ENCODE results near the gene SMIM1. TPM values are rescaled to one million over a fixed set of nuclear protein-coding genes. Genes with fewer than 3 reads are reported as not detected.

The SMIM1 gene
- total RNA-seq, 1 experiment from 2014 or later: 0.26 TPM

DNA sequence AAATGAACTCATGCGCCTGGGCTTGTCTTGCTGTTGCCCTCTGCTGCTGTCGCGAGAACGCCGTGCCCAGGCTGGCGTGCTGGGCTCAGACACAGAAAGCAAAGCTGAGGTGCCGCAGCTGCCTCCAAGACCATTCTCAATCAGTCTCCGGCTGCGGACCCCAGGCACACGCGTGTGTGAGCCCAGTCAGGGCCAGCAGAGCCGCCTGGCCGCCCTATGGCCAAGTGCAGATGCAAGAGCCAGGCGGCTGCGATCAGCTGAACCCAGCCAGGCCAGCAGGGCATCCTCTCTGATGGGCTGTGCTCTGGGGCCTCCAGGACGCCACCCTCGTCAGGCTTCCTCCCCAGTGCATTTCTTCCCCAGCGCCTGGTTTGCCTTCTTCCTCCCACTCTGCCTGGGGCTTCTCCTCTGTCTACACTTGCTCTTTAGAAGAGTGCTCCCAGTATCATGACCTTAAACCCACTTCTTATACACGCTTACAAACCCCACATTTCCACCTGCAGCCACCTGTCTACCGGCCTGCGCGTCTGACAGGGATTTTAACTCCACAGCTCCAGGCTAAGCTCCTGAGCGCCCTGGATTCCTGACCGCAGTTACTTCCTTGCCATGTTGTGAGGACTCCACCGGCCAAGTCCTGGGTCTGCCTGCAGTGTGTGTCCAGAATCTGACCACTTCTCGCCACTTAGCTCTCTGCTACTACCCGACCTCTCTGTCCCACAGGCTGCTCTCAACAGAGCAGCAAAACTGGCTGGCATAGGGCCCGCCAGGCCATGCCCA is 45.5 kb downstream of the SMIM1 start:
- DNase-seq (ENCODE audit: low read depth): no peak

DNA sequence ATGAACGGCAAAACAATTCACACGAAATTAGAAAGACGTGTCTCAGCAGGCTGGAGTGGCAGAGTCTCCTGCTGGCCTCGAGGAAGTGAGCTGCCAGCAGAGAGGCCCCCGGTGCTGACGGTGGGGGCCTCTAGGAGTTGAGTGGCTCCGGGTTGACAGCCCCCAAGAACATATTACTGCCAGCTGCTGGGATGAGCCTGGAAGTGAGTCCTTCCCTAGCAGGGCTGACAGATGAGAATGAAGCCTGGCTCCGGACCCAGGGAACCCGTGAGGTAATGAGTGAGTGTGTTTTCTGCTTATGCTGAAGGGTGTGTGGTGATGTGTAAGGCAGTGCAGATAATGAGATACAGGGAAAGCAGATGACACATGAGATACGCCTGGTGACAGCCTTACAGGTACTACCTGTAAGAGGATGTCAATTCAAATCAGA is 47.2 kb downstream of the SMIM1 start:
- no peak for DNase-seq (ENCODE audit: low read depth)

GRCh38 chr1:3820316-3820715 is 47.8 kb downstream of the SMIM1 start:
- no peak for DNase-seq (ENCODE audit: low read depth)

- no peak for DNase-seq (ENCODE audit: low read depth)
These were observed 48.5 kb downstream of the SMIM1 start for GRCh38 chr1:3821004-3821403.

- no peak for DNase-seq (ENCODE audit: low read depth)
These were observed 48.9 kb downstream of the SMIM1 start for GRCh38 chr1:3821447-3821846.

DNA sequence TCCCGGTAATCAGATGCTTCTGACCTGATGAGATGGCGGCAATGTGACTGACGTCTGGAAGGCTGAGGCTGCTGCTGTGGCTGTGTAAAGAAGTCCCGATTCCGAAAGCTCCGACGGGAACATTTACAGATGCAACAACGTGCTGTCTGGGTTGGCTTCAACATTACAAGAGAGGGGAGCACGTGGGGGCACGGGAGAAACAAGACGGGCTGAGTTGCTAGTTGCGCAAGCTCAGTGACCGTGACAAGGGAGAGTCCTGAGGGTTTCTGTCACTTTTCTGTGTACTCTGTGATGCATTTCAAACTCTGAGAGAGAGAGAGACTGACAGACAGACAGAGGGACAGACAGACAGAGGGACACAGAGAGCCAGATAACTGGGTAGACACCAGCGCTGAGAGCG is 49.4 kb downstream of the SMIM1 start:
- DNase-seq (ENCODE audit: low read depth): no peak

DNA sequence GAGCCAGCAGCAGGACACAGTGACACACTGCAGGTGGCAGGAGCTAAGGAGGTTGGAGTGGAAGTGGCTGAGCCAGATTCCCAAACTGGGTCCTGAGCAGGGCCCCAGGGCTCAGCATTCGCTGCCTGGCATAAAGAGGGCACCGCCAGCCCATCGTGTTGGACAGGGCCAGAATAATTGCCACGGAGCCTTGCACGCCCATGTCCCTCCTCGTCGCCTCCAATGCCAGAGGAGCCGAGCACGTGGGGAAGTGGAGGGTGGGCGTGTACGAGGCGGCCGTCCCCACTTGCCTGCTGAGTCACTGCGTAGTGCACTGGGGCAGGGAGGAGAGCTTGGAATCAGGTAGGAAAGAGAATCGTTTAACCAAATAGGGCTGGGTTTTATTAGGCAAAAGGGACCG is 49.9 kb downstream of the SMIM1 start:
- no peak for DNase-seq (ENCODE audit: low read depth)

- DNase-seq (ENCODE audit: low read depth): no peak
These were observed 52.1 kb downstream of the SMIM1 start for GRCh38 chr1:3824650-3825049.

- DNase-seq (ENCODE audit: low read depth): no peak
These were observed 52.8 kb downstream of the SMIM1 start for GRCh38 chr1:3825356-3825755.

Small RNA genes lying within 50 kb of the gene (small RNA-seq; reads per million reads assigned to genes)
- not detected for gene RF02197
- gene RN7SL574P: not detected

Other genes starting within 250 kb of the SMIM1 start
- gene MEGF6, start 161.2 kb upstream of the SMIM1 start, total RNA-seq (2014; rRNA removed; shearing (Covaris generic)): 0.10 and 0.92 TPM in 2 replicates
- 9.4 and 14.4 TPM in 2 replicates for gene TPRG1L, start 147.7 kb upstream of the SMIM1 start, total RNA-seq (2014; rRNA removed; shearing (Covaris generic))
- gene WRAP73, start 122.6 kb upstream of the SMIM1 start, total RNA-seq (2014; rRNA removed; shearing (Covaris generic)): 57.7 and 64.5 TPM in 2 replicates
- 0.27 TPM in 1 of 2 replicates, not detected in the other for gene TP73, start 120.2 kb upstream of the SMIM1 start, total RNA-seq (2014; rRNA removed; shearing (Covaris generic))
- not detected in 2 replicates for gene CCDC27, start 20.3 kb upstream of the SMIM1 start, total RNA-seq (2014; rRNA removed; shearing (Covaris generic))
- 46.2 and 59.1 TPM in 2 replicates for gene LRRC47, start 23.7 kb downstream of the SMIM1 start, total RNA-seq (2014; rRNA removed; shearing (Covaris generic))
- gene CEP104, start 84.5 kb downstream of the SMIM1 start, total RNA-seq (2014; rRNA removed; shearing (Covaris generic)): 16.1 and 22.8 TPM in 2 replicates
- 8.1 and 8.9 TPM in 2 replicates for gene DFFB, start 84.7 kb downstream of the SMIM1 start, total RNA-seq (2014; rRNA removed; shearing (Covaris generic))
- 63.9 and 81.2 TPM in 2 replicates for gene C1orf174, start 127.5 kb downstream of the SMIM1 start, total RNA-seq (2014; rRNA removed; shearing (Covaris generic))

Data from HT1080 (cell line).